CD4-positive, alpha-beta memory T cell (primary cell): ENCODE data around the gene ACSF2. TPM values are rescaled to one million over a fixed set of nuclear protein-coding genes. Genes with fewer than 3 reads are reported as not detected.

ENCODE experiments used
- CTCF ChIA-PET: fragments of 350-600 bp; sonication (Branson Sonifier 250); formaldehyde crosslinking; loops from one replicate; lab custom pipeline; 2021; ENCODE audit warnings: inconsistent platforms; ENCODE audit not compliant: partially characterized antibody; lab: Charles Lee
- POLR2A ChIA-PET: fragments of 350-600 bp; sonication (Branson Sonifier 250); formaldehyde crosslinking; loops from one replicate; lab custom pipeline; 2021; ENCODE audit not compliant: partially characterized antibody; lab: Charles Lee
- DNase-seq, 5 donors: peaks; one replicate each; pipeline versions ENCODE4 v3.0.0 to v3.0.0-alpha.2; 2020 to 2022; ENCODE audit warnings: mixed read lengths in 1 of 5
- H3K27ac ChIP-seq: one replicate; pipeline ENCODE4 v1.7.0; 2013; ENCODE audit warnings: low read depth, low read length
- H3K27me3 ChIP-seq: 2 replicates; pipeline ENCODE4 v1.7.0; 2013; ENCODE audit warnings: mild to moderate bottlenecking, low read length, moderate library complexity; ENCODE audit not compliant: insufficient read depth
- H3K36me3 ChIP-seq: 2 replicates; pipeline ENCODE4 v1.7.0; 2013; ENCODE audit warnings: mild to moderate bottlenecking, low read length, moderate library complexity; ENCODE audit not compliant: insufficient read depth
- H3K4me1 ChIP-seq: 2 replicates; pipeline ENCODE4 v1.7.0; 2013; ENCODE audit warnings: mild to moderate bottlenecking, low read length, moderate library complexity; ENCODE audit not compliant: insufficient read depth
- H3K4me3 ChIP-seq, 2 donors: one replicate each; pipeline ENCODE4 v1.7.0; 2013; ENCODE audit warnings: low read length in 2 of 2, mild to moderate bottlenecking in 1 of 2
- H3K9me3 ChIP-seq, 2 donors: one replicate each; pipeline ENCODE4 v1.7.0; 2013; ENCODE audit warnings: low read length in 2 of 2, control low read depth in 1 of 2; ENCODE audit not compliant: control insufficient read depth in 1 of 2
- H3K27ac Mint-ChIP-seq, 7 donors: one replicate each; pipeline ENCODE4 v1.8.0; 2020 to 2021; ENCODE audit warnings: mixed read lengths in 7 of 7, mild to moderate bottlenecking in 6 of 7, inconsistent platforms in 3 of 7, moderate library complexity in 3 of 7
- H3K27me3 Mint-ChIP-seq, 2 donors: one replicate each; pipeline ENCODE4 v1.8.0; 2020 to 2021; ENCODE audit warnings: mixed read lengths in 2 of 2
- H3K36me3 Mint-ChIP-seq, 2 donors: one replicate each; pipeline ENCODE4 v1.8.0; 2020 to 2021; ENCODE audit warnings: mixed read lengths in 2 of 2, inconsistent platforms in 1 of 2, mild to moderate bottlenecking in 1 of 2
- H3K4me1 Mint-ChIP-seq, 4 donors: one replicate each; pipeline ENCODE4 v1.8.0; 2020 to 2021; ENCODE audit warnings: mixed read lengths in 4 of 4, mild to moderate bottlenecking in 1 of 4
- H3K4me3 Mint-ChIP-seq, 8 donors: one replicate each; pipeline ENCODE4 v1.8.0; 2020 to 2021; ENCODE audit warnings: mixed read lengths in 8 of 8, mild to moderate bottlenecking in 7 of 8, moderate library complexity in 6 of 8, inconsistent platforms in 3 of 8
- H3K9me3 Mint-ChIP-seq, 8 donors: one replicate each; pipeline ENCODE4 v1.8.0; 2020 to 2021; ENCODE audit warnings: mixed read lengths in 8 of 8, mild to moderate bottlenecking in 5 of 8, inconsistent platforms in 3 of 8, moderate library complexity in 1 of 8
- intact Hi-C: fragments of 100-400 bp; cut with micrococcal nuclease; formaldehyde crosslinking; loops from one replicate; pipeline ENCODE4 v1.15.1; 2023
- polyA plus RNA-seq, 2 donors: library from polyadenylated mRNA; unstranded; fragments of 300-500 nt; fragmentation: Illumina TruSeq; gene quantifications; one replicate each; pipeline ENCODE4 v1.2.3, GENCODE V29; 2021
- total RNA-seq, 2 experiments: library from RNA; stranded (reverse); gene quantifications; one replicate each; pipeline ENCODE4 v1.2.3, GENCODE V29; 2021

Gene ACSF2
- total and polyA plus RNA-seq, 4 experiments from 2014 or later = 1.7 to 24.8 (median 11.6) TPM

DNA sequence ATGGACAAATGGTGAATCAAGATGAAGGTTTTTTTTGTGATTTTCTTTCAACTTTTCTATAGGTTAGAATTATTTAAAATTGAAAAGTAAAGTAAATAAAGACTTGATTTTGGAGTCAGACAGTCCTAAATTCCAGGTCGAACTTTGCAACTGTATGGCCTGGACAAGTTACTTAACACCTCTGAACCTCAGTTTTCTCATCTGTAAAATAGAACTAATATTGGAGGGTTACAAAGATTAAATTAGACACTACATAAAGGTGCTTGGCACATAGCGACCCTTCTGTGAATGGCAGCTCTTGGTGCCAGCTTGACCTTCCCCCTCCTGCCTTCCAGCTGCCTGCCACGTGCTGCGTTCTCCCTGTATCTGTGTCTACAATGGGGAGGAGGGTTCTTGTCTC, 55.6 kb downstream of the ACSF2 start:
- no peaks in the 10 kb centered on the region for H3K27me3 ChIP-seq
- H3K36me3 Mint-ChIP-seq = peaks cover 4 to 45% of the 10 kb centered on the region in 2 donors
- H3K27ac Mint-ChIP-seq = no peak overlapping the region
- no peak overlapping the region for H3K27ac ChIP-seq
- H3K4me3 Mint-ChIP-seq = no peak overlapping the region
- no peak overlapping the region for H3K4me3 ChIP-seq
- POLR2A ChIA-PET = no interaction called here
- intact Hi-C loops = loop anchor here (1.0 to 2.0 kb wide), 2 partner anchors 145 to 361 kb away; no protein-coding TSS in a partner anchor
- H3K9me3 Mint-ChIP-seq = no peaks in the 10 kb centered on the region
- H3K9me3 ChIP-seq = no peaks in the 10 kb centered on the region
- H3K36me3 ChIP-seq = peaks cover 32% of the 10 kb centered on the region
- DNase-seq = no peak
- peaks cover 15 to 30% (median 21%) of the 10 kb centered on the region in 4 donors for H3K4me1 Mint-ChIP-seq
- H3K27me3 Mint-ChIP-seq = no peaks in the 10 kb centered on the region
- CTCF ChIA-PET = interaction anchor here (0.6 to 4.7 kb wide), 7 partner anchors 8 to 301 kb away, joined by 3 to 32 read pairs (median 3); no protein-coding TSS in a partner anchor
- H3K4me1 ChIP-seq = peaks cover 19% of the 10 kb centered on the region

DNA sequence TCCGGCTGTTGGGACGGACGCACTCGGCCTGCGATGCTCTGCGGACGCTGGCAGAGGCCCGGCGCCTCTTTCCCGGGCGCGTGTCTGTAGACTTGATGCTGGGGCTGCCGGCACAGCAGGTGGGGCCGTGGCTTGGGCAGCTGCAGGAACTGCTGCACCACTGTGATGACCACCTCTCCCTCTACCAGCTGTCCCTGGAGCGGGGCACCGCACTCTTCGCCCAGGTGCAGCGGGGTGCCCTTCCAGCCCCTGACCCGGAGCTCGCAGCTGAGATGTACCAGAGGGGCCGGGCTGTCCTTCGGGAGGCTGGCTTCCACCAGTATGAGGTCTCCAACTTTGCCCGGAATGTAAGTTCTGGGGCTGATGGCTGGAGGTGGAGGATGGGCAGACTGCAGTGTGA, 56.1 kb downstream of the ACSF2 start:
- H3K4me1 Mint-ChIP-seq = peaks cover 15 to 30% (median 21%) of the 10 kb centered on the region in 4 donors
- H3K4me3 ChIP-seq = no peak overlapping the region
- no peak for DNase-seq
- H3K9me3 ChIP-seq = no peaks in the 10 kb centered on the region
- ChIA-PET POLR2A (no interaction called here), CTCF (interaction anchor here (1.0 to 4.7 kb wide), 8 partner anchors 9 to 144 kb away, joined by 3 to 32 read pairs (median 4); no protein-coding TSS in a partner anchor)
- no peaks in the 10 kb centered on the region for H3K27me3 ChIP-seq
- peaks cover 32% of the 10 kb centered on the region for H3K36me3 ChIP-seq
- H3K27ac Mint-ChIP-seq = peak overlapping the region in 2 of 7 donors; percentile 13 to 89
- H3K27me3 Mint-ChIP-seq = no peaks in the 10 kb centered on the region
- H3K4me1 ChIP-seq = peaks cover 19% of the 10 kb centered on the region
- intact Hi-C loops = loop anchor here (1.0 to 2.0 kb wide), 2 partner anchors 144 to 361 kb away; no protein-coding TSS in a partner anchor
- peaks cover 4 to 47% of the 10 kb centered on the region in 2 donors for H3K36me3 Mint-ChIP-seq
- H3K4me3 Mint-ChIP-seq = no peak overlapping the region
- H3K27ac ChIP-seq = no peak overlapping the region
- H3K9me3 Mint-ChIP-seq = no peaks in the 10 kb centered on the region

DNA sequence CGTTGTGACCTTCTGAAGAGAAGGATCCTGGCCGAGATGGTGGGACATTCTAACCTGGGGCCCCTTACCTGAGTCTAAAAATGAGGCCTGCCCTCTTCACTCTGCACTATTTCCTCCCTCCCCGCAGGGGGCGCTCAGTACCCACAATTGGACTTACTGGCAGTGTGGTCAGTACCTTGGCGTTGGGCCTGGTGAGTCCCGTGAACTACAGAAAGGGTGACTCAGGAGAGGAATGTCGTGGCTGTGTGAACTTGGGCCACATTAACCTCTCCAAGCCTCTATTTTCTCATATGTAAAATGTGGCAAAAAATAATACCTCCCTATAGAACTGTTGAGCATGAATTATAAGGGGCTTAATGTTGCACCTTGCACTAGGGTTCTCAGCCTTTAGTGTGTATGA, 56.5 kb downstream of the ACSF2 start:
- POLR2A ChIA-PET = no interaction called here
- no peaks in the 10 kb centered on the region for H3K9me3 ChIP-seq
- intact Hi-C loops = loop anchor here (1.0 to 2.0 kb wide), 2 partner anchors 144 to 360 kb away; no protein-coding TSS in a partner anchor
- peak overlapping the region in 4 of 7 donors; percentile 13 to 89 (median 64) for H3K27ac Mint-ChIP-seq
- H3K27me3 ChIP-seq = no peaks in the 10 kb centered on the region
- H3K4me3 Mint-ChIP-seq = peak overlapping the region in 1 of 8 donors; percentile 13
- no peaks in the 10 kb centered on the region for H3K9me3 Mint-ChIP-seq
- CTCF ChIA-PET = interaction anchor here (1.0 to 4.7 kb wide), 9 partner anchors 9 to 144 kb away, joined by 3 to 32 read pairs (median 4); no protein-coding TSS in a partner anchor
- H3K36me3 Mint-ChIP-seq = peaks cover 4 to 47% of the 10 kb centered on the region in 2 donors
- H3K27me3 Mint-ChIP-seq = no peaks in the 10 kb centered on the region
- DNase-seq = peak; percentile 62 to 72 (median 68)
- peaks cover 15 to 30% (median 21%) of the 10 kb centered on the region in 4 donors for H3K4me1 Mint-ChIP-seq
- H3K4me1 ChIP-seq = peaks cover 19% of the 10 kb centered on the region
- H3K4me3 ChIP-seq = no peak overlapping the region
- peaks cover 32% of the 10 kb centered on the region for H3K36me3 ChIP-seq
- no peak overlapping the region for H3K27ac ChIP-seq

DNA sequence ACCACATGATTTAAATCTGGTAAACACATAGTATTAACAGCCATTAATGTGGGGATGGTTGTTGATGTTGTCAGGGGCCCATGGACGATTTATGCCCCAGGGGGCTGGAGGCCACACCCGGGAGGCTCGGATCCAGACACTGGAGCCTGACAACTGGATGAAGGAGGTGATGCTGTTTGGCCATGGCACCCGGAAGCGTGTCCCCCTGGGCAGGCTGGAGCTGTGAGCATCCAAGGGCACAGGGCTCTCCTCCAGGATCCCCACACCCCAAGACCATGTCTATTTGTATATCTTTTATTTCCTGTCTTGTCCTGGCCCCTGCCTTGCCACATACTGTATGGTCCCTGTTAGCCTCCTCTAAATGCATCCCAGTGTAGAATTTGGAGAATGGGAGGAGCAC, 57.2 kb downstream of the ACSF2 start:
- Mint-ChIP-seq H3K36me3 (peaks cover 4 to 47% of the 10 kb centered on the region in 2 donors), H3K9me3 (no peaks in the 10 kb centered on the region), H3K27me3 (no peaks in the 10 kb centered on the region), H3K4me1 (peaks cover 11 to 27% (median 17%) of the 10 kb centered on the region in 4 donors), H3K27ac (peak overlapping the region in 1 of 7 donors; percentile 30), H3K4me3 (no peak overlapping the region)
- peaks cover 32% of the 10 kb centered on the region for H3K36me3 ChIP-seq
- H3K9me3 ChIP-seq = no peaks in the 10 kb centered on the region
- no peak overlapping the region for H3K27ac ChIP-seq
- no peaks in the 10 kb centered on the region for H3K27me3 ChIP-seq
- H3K4me1 ChIP-seq = peaks cover 14% of the 10 kb centered on the region
- intact Hi-C loops = loop anchor here (2.0 kb wide), 1 partner anchor 360 kb away; no protein-coding TSS in a partner anchor
- CTCF ChIA-PET = interaction anchor here (1.1 to 4.7 kb wide), 5 partner anchors 16 to 143 kb away, joined by 3 to 32 read pairs (median 5); no protein-coding TSS in a partner anchor
- no peak for DNase-seq
- POLR2A ChIA-PET = no interaction called here
- no peak overlapping the region for H3K4me3 ChIP-seq

DNA sequence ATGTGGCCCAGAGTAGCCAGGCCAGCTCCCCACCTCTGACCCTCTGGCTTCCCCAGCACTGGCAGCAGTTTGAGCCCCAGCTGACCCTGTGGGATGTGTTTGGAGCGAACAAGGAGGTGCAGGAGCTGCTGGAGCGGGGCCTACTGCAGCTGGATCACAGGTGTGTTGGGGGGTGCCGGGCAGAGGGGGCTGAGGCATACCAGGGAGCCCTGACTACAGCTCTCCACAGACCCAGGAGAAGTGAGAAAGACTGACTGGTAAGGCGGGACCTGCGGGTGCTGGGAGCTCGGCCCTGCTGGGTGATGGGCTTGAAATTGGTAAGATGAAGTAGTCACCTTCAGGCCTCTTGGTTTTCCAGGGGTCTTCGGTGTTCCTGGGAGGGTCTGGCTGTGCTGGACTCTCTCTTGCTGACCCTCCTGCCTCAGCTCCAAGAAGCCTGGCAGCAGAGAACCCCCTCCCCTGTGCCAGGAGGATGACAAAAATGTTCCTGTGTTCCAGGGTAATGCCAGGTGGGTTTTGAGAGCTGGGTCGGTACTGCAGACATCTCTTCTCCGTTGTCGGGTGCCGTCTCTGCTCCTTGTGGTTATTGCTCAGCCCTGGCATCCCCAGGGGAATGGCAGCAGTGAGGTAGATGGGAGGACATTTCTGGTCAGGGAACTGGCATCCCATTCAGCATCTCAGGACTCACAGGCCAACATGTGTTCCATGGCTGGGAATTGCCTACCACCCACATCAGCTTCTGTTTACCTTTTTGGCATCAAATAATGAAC, 58.6 kb downstream of the ACSF2 start:
- no peak for DNase-seq
- ChIA-PET CTCF (interaction anchor here (1.0 to 4.7 kb wide), 6 partner anchors 8 to 357 kb away, joined by 3 to 32 read pairs (median 4); no protein-coding TSS in a partner anchor), POLR2A (no interaction called here)
- H3K27me3 ChIP-seq = no peaks in the 10 kb centered on the region
- H3K9me3 Mint-ChIP-seq = no peaks in the 10 kb centered on the region
- H3K36me3 ChIP-seq = peaks cover 32% of the 10 kb centered on the region
- no peaks in the 10 kb centered on the region for H3K9me3 ChIP-seq
- intact Hi-C loops = no loop called here
- no peak overlapping the region for H3K4me3 Mint-ChIP-seq
- peak overlapping the region in 1 of 7 donors; percentile 78 for H3K27ac Mint-ChIP-seq
- H3K4me3 ChIP-seq = no peak overlapping the region
- peaks cover 10% of the 10 kb centered on the region for H3K4me1 ChIP-seq
- H3K27me3 Mint-ChIP-seq = no peaks in the 10 kb centered on the region
- peaks cover 4 to 42% of the 10 kb centered on the region in 2 donors for H3K36me3 Mint-ChIP-seq
- no peak overlapping the region for H3K27ac ChIP-seq
- peaks cover 8 to 18% (median 12%) of the 10 kb centered on the region in 4 donors for H3K4me1 Mint-ChIP-seq

DNA sequence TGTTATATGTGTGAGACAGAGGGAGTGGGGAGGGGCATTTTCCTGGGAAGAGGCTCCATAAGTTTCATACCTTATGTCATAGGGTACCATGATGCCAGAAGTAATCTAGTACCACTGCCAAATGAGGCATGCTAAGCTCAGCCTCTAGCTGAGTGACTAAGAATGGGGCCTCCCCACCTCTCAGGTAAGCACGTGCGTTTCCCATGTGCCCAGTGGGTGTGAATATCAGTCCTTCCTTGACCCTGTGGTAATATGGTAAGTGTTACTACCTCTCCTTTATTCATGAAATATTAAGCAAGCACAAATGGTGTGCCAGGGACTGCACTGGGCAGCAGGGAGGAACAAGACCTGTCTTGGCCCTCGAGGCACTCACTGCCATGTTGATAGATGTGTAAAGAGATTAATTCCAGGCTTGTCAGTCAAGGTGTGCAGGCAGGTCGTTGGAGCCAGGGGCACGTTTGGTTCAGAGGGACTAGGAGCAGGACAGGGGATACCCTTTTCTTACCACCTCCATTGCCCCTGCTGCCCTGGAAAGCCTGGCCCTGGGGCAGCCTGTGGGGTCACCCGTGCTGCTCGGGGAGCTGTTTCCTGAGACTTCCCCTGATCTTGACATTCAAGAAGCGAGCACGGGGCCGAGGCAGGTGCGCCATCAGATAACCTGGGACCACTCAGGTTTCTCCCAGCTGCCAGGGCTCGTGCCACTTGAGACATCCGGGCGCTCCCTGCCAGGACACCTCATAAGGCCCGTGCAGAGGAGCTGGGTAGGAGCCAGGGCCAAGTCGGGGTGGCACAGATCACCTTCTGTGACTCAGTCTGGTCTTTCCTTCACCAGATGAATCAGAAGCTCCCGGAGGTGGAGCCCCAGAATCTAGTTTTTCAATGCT, 61.4 kb downstream of the ACSF2 start:
- Mint-ChIP-seq H3K4me1 (peaks cover 0 to 4% (median 2%) of the 10 kb centered on the region in 4 donors), H3K36me3 (peaks cover 4 to 34% of the 10 kb centered on the region in 2 donors), H3K27ac (peak overlapping the region in 1 of 7 donors; percentile 60), H3K4me3 (no peak overlapping the region), H3K27me3 (no peaks in the 10 kb centered on the region), H3K9me3 (no peaks in the 10 kb centered on the region)
- H3K9me3 ChIP-seq = no peaks in the 10 kb centered on the region
- intact Hi-C loops = no loop called here
- no peaks in the 10 kb centered on the region for H3K27me3 ChIP-seq
- H3K36me3 ChIP-seq = peaks cover 28% of the 10 kb centered on the region
- no peaks in the 10 kb centered on the region for H3K4me1 ChIP-seq
- no peak overlapping the region for H3K27ac ChIP-seq
- CTCF ChIA-PET = interaction anchor here (1.3 to 1.9 kb wide), 3 partner anchors 8 to 125 kb away, joined by 3 to 6 read pairs (median 3); no protein-coding TSS in a partner anchor
- no peak for DNase-seq
- POLR2A ChIA-PET = no interaction called here
- H3K4me3 ChIP-seq = no peak overlapping the region
